Ishikawa (cell line): Measurements from ENCODE around the gene FAM120B.

Source experiments
- CEBPB ChIP-seq: IDR thresholded peaks from 2 replicates; pipeline ENCODE4 v1.6.1; 2012
- EGR1 ChIP-seq: IDR thresholded peaks from 2 replicates; pipeline ENCODE4 v1.6.1; 2012
- EP300 ChIP-seq: IDR thresholded peaks from 2 replicates; pipeline ENCODE4 v1.6.1; 2012; ENCODE audit warnings: borderline replicate concordance
- TAF1 ChIP-seq: IDR thresholded peaks from 2 replicates; pipeline ENCODE4 v1.6.1; 2012; ENCODE audit warnings: low read depth, mild to moderate bottlenecking
- TCF12 ChIP-seq: IDR thresholded peaks from 2 replicates; pipeline ENCODE4 v1.6.1; 2012; ENCODE audit warnings: low read depth
- TF ChIP-seq, protein P1 (sequence below): IDR thresholded peaks from 2 replicates; pipeline ENCODE4 v1.6.1; 2012
- TF ChIP-seq, protein P2 (sequence below): IDR thresholded peaks from 2 replicates; pipeline ENCODE4 v1.6.1; 2012; ENCODE audit warnings: low read depth, mild to moderate bottlenecking

DNA sequence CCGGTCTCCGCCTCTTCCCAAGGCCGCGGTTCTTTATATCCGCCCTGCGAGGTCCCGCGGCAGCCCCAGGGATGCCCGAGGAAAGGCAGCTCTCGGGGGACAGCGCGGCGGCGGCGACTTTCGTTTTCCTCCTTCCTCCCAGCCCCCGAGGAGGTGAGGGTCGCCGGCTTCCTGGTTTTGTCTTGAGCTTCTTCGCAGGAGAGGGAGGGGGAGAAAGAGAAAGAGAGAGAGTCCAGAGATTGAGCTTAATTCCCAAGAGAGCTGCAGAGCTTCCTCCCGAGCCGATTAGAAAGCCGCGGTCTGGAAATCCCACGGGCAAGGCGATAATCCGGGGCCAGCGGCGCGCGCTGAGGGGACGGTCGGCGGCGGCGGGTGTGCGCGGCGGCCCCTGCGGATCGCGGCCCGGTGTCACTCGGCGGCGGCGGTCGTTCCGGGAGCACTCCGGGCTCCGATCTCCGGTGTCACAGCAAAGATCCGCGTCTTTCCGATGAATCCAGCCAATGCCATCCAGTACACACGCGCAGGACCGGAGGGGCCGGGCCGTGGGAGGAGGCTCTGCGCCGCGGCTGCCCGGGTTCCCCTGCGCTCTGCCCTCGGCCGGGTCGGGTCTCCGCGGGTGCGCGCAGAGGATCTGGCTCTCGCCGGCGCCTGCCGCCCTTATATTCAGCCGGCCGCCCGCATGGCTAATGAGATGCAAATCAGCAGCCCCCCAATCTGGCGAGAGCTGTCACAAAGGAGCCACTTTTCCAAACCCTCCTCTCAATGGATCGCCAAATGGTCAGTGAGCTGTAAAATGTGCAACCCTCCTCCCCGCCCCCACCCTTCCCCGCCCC, 16.0 kb upstream of the FAM120B start, which contains the start of gene DLL1:
- TF ChIP-seq, protein P1, sequence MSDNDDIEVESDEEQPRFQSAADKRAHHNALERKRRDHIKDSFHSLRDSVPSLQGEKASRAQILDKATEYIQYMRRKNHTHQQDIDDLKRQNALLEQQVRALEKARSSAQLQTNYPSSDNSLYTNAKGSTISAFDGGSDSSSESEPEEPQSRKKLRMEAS = no peak
- TF ChIP-seq EP300 (no peak), TAF1 (no peak), EGR1 (no peak), CEBPB (no peak), TCF12 (no peak)
- TF ChIP-seq, protein P2, sequence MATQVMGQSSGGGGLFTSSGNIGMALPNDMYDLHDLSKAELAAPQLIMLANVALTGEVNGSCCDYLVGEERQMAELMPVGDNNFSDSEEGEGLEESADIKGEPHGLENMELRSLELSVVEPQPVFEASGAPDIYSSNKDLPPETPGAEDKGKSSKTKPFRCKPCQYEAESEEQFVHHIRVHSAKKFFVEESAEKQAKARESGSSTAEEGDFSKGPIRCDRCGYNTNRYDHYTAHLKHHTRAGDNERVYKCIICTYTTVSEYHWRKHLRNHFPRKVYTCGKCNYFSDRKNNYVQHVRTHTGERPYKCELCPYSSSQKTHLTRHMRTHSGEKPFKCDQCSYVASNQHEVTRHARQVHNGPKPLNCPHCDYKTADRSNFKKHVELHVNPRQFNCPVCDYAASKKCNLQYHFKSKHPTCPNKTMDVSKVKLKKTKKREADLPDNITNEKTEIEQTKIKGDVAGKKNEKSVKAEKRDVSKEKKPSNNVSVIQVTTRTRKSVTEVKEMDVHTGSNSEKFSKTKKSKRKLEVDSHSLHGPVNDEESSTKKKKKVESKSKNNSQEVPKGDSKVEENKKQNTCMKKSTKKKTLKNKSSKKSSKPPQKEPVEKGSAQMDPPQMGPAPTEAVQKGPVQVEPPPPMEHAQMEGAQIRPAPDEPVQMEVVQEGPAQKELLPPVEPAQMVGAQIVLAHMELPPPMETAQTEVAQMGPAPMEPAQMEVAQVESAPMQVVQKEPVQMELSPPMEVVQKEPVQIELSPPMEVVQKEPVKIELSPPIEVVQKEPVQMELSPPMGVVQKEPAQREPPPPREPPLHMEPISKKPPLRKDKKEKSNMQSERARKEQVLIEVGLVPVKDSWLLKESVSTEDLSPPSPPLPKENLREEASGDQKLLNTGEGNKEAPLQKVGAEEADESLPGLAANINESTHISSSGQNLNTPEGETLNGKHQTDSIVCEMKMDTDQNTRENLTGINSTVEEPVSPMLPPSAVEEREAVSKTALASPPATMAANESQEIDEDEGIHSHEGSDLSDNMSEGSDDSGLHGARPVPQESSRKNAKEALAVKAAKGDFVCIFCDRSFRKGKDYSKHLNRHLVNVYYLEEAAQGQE = no peak
